NCI-H2029 treated with DMSO at 0.1 percent for 48 hours (cell line): ENCODE results near the gene HMG20B.
"Not testable (repeated sequence)": the region's sequence is repeated elsewhere in the genome, so short reads cannot be mapped to it uniquely, and the experiment has no call there.

Experiments
- DNase-seq: peaks from one replicate; lab custom pipeline; 2025; lab: John Stamatoyannopoulos, UW

Gene HMG20B

DNA sequence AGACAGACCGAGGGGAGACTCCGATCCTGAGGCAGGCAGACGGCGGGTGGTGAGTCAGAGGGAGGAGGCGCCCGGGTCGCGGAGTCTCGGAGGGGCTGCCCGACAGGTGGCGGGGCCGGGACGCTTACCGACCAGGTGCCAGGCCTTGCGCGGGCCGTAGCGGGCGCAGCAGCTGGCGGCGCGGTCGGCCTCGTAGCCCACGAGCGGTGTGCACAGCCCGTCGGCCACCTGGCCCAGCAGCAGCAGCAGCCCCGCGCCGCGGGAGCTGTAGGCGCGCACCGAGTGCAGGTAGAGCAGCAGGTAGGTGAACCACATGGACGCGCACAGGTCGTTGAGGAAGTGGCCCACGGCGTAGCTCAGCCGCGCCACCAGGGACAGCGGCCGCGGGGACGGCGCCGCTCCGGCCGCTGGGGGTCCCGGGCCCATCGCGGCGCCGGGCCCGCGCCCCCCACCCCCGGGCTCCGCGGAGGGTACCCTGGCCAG lies 15.7 kb upstream of the HMG20B start:
- DNase-seq: no peak

DNA sequence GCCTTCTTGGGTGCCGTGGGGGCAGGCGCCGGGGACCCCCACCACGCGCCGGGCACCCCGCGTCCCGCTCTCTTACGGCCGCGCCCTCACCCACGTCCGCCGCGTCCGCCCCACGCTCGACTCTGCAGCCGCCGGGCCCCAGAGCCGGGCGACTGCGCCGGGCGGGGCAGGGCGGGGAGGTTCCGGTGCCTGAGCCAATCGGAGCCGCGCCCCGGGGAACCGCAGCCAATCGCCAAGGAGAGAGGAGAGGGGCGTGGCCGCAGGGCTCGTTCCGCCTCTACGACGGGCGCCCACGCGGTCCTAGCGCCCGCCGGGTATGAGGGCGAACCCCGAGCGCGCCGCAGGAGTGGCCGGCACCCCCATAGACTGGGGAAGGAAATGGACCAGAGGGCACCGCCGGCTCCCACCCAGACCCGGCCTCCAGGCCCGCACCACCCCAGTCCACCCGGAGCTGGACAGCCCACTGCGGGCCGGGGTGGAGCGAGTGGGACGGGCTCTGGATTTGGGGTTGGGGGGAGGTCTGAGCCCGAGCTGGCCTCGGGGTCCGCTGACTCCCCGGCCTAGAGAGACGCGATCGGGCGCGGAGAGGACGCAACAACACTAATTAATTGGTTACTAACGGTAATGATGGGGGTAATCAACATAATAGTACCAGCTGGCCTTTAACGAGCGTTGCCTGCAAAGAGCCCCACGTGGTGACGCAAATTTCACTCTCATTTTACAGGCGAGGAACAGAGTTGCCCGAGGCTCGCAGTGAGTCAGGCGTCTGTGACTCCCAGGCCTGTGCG lies 15.1 kb upstream of the HMG20B start, which contains the start of gene MFSD12:
Gene MFSD12 (minus strand): TSS at position 126 of the 788 bp plus-strand sequence. CDS start 183 bp downstream, outside the sequence.
- DNase-seq: peak; percentile 66

DNA sequence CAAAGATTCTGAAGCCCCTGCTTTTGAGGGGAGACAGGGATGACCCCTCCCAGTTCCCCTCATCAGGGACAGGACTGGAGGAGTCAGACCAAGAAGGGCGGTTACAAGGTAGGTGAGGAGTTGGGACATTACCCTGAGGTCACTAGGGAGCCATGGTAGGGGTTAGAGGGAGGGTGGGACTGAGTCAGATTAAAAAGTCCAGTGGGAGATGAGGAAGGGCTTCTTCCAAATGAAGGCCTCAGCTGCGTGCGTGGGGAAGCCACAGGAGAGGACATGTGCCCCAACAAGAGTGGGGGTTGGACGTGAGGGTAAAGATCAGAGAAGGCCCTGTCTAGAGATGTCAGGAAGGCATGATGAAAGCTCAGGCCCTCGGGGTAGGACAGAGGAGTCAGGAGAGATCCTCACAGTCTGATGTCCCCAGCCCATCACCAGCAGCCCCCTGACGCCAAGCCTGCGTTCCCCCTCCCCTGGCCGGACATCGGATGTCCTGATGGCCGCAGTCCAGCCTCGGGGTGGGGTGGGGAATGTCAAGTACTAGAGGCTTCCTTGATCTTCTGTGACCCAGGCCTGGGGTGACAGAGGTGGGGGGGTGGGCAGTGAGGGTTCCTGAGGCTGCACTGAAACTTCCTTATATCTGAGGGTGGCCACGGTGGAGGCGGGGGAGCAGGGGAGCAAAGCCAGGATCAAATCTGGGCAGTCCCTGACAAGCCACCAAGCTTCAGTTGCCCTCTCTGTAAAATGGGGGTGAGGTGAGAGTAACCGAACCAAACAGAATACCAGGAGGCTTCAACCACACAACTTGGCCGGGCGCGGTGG lies 8.8 kb upstream of the HMG20B start:
- DNase-seq: no peak

DNA sequence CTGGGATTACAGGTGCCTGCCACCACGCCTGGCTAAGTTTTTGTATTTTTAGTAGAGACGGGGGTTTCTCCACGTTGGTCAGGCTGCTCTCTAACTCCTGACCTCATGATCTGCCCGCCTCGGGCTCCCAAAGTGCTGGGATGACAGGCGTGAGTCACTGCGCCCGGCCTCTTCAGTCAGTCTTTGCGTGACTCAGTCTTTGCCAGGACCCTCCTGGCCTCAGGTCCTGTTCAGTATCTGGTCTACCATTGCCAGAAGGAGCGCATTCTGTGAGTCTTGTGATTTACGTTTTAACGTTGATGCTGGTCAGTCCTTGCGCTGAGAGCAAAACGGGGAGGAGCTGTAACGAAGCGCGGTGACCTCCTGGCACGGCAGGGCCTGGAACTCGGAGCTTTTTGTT lies 7.6 kb upstream of the HMG20B start:
- no peak for DNase-seq

DNA sequence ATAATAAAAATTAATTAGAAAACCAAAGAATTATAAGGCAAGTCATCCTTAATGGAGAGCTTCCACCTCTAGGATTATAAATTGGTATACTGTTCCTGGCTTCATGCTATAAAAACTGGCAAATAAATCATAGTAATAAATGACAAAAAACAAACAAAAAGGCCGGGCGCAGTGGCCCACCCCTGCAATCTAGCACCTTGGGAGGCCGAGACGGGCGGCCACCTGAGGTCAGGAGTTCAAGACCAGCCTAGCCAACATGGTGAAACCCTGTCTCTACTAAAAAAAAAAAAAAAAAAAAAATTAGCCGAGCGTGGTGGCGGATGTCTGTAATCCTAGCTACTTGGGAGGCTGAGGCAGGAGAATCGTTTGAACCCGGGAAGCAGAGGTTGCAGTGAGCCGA lies 2.7 kb upstream of the HMG20B start:
- not testable (repeated sequence) for DNase-seq

DNA sequence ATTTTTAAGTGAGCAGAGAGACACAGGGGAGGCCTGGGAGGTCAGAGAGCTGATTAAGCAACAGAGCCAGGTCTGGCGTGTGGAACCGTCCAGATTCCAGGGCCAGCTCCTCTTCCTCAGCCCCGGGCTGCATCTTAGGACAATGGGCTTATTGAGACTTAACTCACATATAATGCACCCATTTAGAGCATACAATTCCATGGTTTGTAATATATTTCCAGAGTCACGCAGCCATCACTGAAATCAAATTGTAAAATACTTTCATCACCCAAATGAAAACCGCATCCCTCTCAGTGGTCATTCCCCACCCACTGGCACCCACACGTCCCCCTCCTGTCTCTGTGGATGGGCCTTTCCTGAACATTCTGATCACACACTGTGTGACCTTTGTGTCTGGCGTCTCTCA lies 2.1 kb upstream of the HMG20B start:
- no peak for DNase-seq

DNA sequence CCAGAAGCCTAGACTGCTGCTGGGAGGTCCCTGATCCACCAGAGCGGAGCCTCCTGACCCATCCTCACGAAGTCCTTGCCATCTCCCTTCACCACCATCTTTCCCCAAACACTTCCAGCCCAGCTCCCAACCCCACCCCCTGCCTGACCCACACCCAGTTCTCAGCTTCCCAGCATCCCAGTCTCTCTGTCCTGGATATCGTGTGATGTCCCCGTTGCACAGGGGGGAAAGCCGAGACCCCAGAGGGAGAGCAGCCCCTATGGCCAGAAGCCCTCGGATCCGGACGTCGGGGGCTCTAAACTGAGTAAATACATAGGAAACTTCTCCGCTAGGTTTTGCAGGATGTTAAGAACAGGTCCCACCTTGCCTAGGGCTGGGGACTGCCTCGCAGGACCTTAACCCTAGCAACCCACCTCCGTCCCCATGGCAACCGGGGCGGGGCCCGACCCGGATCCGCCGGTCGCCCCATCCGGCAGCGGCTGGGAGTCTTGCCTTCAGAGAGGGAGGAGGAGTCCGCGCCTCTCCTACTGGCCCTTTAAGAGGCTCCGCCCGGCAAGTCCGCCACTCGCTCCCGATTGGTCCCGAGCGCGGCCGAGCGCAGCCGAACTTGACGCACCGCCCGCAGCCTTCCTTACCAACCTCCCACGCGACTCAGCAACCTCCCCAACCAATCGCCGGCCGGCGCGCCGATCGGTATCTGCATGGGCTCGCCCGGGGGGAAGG lies 451 bp upstream of the HMG20B start:
- peak; percentile 93 for DNase-seq

DNA sequence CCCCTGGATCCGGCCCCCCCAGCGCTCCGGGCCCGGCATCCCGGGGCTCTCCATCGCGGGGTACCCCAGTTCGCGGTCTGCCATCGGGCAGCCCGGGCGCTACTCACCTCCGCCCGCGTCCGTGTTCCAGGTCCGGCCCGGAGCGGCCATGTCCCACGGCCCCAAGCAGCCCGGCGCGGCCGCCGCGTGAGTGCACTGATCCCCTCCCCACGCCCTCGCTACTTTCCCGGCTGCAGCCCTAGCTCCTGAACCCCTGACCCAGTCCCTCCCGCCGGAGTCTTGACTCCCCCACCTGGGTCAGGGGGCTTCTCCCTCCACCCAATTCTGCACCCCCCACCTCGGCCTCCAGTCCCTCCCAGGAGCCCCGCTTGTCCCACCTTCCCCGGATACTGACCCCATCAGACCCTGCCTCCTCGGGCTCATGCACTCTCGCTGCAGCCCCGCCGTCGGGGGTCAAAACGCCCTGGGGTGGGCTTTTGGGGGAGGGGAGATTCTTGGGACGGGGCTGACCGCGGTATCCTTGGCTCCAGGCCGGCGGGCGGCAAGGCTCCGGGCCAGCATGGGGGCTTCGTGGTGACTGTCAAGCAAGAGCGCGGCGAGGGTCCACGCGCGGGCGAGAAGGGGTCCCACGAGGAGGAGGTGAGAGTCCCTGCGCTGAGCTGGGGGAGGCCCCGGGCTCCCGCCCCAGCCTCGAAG lies 566 bp downstream of the HMG20B start:
- no peak for DNase-seq

DNA sequence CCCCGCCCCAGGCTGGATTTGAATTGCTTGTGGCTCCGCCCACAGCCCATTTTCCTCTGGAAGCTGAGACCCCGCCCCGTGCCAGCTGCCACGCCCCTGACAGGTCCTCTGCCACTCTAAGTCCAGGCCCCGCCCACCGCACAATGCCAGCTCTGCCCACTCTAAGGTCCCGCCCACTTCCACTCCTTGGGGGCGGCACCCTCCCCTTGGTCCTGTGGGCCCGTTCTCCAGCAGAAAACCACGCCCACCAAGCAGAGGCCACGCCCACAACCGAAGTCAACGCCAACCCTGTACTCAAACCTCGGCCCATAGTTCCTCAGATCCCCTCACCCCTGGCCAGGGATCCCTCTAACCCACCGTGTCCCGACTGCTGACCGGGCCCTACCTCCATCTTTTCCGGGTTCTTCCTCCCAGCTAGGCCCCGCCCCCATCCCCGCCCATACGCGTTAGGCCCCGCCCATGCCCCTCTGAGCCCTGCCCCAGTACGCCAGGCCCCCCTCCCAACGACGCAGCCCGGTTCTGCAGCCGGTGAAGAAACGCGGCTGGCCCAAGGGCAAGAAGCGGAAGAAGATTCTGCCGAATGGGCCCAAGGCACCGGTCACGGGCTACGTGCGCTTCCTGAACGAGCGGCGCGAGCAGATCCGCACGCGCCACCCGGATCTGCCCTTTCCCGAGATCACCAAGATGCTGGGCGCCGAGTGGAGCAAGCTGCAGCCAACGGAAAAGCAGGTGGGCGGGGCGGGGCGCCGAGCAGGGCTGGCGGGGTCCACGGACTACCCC lies 1.3 kb downstream of the HMG20B start:
- DNase-seq: peak; percentile 90

DNA sequence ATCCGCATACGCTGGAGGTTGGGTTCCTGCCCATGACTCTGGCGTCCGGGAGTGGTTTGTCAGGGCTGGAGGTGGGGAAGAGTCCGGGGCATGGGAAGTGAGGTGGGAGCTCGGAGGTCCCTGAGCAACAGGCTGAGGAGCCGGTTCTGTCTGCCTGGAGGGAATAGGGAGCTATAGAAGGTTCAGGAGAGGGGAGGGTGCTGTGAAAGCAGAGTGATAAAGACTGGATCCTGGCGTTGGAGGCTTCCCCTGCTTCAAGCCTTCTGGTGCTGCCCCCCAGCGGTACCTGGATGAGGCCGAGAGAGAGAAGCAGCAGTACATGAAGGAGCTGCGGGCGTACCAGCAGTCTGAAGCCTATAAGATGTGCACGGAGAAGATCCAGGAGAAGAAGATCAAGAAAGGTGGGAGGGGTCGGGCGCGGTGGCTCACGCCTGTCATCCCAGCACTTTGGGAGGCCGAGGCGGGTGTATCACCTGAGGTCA lies 2.6 kb downstream of the HMG20B start:
- DNase-seq: no peak

DNA sequence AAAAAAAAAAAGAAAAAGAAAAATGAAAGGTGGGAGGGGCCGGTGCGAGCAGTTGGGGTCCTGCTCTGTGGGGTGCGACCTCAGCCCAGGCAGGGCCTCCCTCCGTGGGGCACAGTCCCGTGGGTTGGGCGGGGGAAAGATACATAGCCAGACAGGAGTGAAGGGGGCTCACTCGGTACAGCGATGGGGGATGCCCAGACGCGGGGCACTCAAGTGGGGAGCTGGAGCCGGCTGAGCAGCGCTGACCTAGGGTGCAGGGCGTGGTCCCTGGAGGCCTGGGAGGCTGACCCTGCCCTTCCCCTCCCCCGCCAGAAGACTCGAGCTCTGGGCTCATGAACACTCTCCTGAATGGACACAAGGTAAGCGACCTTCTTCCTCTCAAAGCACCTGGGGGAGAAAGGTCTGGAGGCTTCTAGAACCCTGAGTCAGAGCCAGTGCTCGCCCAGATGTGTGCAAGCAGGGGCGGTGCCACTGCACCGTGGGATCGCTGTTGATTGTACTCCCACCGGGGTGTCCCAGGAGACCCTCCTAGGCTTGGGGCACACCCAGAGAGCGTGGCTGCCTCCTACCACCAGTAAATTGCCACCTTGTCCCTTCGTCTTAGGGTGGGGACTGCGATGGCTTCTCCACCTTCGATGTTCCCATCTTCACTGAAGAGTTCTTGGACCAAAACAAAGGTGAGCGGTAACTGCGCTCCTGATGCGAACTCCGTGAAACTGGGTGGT lies 3.4 kb downstream of the HMG20B start:
- DNase-seq: no peak

DNA sequence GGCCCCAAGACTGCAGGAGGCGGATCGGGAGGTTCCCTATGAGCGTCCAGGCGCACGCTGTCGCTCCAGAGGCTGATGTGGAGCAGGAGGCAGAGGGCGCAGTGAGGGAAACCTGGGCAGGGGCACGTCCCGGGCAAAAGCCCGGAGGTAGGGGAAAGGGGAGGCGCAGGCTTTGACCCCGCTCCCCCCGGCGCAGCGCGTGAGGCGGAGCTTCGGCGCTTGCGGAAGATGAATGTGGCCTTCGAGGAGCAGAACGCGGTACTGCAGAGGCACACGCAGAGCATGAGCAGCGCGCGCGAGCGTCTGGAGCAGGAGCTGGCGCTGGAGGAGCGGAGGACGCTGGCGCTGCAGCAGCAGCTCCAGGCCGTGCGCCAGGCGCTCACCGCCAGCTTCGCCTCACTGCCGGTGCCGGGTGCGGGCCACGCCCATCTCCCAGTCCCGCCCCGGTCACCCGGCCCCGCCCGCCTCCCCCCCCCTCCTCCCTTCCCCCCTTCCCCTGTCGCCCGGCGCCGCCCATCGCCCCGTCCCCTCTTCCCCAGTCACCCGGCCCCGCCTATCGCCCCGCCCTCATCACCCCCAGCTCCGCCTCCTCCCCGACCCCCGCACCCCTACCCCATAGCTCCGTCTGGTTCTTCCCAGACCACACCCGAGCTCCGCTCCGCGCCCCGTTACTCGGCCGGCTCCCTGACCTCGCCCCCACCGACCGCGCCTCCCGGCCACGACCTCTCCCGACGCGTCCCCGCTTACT lies 4.1 kb downstream of the HMG20B start:
- DNase-seq: no peak

DNA sequence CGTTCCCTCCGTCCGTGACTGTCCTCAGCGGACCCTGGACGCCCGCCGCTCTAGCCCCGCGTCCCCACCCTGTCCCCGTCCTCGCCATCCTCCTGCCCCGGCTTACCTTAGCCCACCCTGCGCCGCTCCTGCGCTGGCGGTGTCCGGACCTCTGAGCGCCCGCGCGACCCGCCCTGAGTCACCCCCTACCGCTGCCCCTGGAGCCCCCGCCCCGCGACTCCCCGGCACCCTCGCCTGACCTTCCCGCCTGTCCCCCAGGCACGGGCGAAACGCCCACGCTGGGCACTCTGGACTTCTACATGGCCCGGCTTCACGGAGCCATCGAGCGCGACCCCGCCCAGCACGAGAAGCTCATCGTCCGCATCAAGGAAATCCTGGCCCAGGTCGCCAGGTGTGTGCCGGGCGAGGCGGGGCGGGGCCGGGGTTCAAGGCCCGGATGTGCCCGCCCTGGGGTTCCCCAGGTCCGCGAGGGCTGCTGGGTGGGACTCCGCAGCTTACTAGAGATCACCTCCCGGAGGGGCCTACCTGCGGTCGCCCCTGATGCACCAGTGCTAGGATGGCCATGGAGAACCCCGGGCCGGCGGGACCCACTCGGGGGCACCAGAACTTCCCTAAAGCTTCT lies 5.1 kb downstream of the HMG20B start:
- DNase-seq: no peak

DNA sequence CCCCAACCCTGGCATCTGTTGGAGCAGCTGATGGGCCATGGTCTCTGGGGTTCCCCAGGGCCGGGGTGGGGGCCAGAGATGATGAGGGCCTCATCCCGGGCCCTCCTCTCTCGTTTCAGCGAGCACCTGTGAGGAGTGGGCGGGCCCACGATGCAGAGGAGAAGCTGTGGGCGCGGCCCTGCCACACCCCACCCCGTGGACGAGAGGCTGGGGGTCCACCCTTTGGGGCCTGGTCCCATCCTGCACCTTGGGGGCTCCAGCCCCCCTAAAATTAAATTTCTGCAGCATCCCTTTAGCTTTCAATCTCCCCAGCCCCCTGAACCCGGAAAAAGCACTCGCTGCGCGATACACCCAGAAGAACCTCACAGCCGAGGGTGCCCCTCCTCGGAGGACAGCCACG lies 5.6 kb downstream of the HMG20B start:
- no peak for DNase-seq

DNA sequence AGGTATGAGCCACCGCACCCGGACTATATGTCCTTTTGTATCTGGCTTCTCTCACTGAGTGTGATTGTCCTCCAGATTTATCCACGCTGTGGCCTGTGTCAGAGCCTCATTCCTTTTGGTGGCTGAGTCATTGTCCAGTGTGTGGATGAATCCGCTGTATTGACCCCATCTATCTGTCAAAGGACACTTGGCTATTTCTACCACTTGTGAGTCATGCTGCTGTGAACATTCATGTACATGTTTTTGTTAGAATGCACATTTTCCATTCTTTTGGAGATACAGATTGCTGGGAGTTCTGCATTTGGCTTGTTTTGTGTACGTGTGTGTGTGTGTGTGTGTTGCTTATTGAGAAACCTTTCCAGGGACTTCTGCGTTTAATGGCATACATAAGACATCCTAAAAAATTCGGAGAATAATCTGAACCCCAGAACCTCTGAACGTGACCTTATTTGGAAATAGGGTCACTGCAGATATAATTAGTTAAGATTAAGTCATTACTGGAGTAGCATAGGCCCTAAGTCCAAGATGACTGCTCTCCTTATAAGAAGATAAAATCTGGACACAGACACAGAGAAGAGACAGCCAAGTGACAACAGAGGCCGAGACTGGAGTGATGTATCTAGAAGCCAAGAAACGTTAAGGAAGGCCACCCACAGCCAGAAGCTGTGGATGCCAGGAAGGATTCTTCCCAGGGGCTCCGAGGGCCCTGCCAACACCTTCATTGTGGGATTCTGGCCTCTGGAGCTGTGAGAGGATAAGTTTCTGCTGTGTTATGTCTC lies 7.6 kb downstream of the HMG20B start:
- DNase-seq: no peak

DNA sequence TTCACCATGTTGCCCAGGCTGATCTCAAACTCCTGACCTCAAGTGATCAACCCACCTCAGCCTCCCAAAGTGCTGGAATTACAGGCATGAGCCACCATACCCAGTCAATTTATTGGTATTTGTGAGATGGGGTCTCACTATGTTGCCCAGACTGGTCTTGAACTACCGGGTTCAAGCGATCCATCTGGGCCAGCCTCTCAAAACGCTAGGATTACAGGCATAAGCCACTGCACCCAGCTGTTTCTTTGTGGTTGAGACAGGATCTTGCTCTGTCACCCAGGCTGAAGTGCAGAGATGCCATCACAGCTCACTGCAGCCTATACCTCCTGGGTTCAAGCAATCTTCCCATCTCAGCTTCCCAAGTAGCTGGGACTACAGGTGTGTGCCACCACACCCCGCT lies 9.0 kb downstream of the HMG20B start:
- DNase-seq: not testable (repeated sequence)

DNA sequence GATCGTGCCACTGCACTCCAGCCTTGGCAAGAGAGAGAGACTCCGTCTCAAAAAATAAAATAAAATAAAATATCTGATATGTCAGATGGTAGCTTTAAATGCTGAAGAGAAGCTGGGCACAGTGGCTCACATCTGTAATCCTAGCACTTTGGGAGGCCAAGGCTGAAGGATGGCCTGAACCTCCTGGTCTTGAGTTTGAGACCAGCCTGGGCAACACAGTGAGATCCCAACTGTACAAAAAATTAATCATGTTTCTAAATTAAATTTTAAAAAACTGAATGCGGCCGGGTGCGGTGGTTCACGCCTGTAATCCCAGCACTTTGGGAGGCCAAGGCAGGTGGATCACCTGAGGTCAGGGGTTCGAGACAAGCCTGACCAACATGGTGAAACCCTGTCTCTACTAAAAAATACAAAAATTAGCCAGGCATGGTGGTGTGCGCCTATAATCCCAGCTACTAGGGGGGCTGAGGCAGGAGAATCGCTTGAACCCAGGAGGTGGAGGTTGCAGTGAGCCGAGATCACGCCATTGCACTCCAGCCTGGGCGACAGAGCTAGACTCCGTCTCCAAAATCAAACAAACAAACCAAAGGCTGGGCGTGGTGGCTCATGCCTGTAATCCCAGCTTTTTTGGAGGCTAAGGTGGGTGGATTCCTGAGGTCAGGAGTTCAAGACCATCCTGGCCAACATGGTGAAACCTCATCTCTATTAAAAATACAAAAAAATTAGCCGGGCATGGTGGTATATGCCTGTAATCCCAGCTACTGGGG lies 11.5 kb downstream of the HMG20B start:
- not testable (repeated sequence) for DNase-seq
